Activated CD4-positive, alpha-beta memory T cell treated with anti-CD3 and anti-CD28 coated beads, Interleukin-2, amount 10 ng/mL, durations not matched to agents 7 days and 5 days (primary cell): Measurements from ENCODE around the gene NCOA5. TPM values are rescaled to one million over a fixed set of nuclear protein-coding genes. Genes with fewer than 3 reads are reported as not detected.
"Not testable (repeated sequence)": the region's sequence is repeated elsewhere in the genome, so short reads cannot be mapped to it uniquely, and the experiment has no call there.

Experiments used
- CTCF ChIA-PET: fragments of 350-600 bp; sonication (Branson Sonifier 250); formaldehyde crosslinking; loops from one replicate; lab custom pipeline; 2021; ENCODE audit warnings: antibody characterized with exemption, inconsistent platforms; lab: Charles Lee
- POLR2A ChIA-PET: fragments of 350-600 bp; sonication (Branson Sonifier 250); formaldehyde crosslinking; loops from one replicate; lab custom pipeline; 2021; ENCODE audit warnings: antibody characterized with exemption; lab: Charles Lee
- DNase-seq: peaks from one replicate; pipeline ENCODE4 v3.0.0-alpha.2; 2020
- H3K27ac Mint-ChIP-seq: one replicate; pipeline ENCODE4 v1.8.0; 2021; ENCODE audit warnings: mild to moderate bottlenecking, mixed read lengths
- H3K27me3 Mint-ChIP-seq: one replicate; pipeline ENCODE4 v1.8.0; 2021; ENCODE audit warnings: mixed read lengths
- H3K36me3 Mint-ChIP-seq: one replicate; pipeline ENCODE4 v1.8.0; 2021; ENCODE audit warnings: low read depth, mixed read lengths
- H3K4me1 Mint-ChIP-seq: one replicate; pipeline ENCODE4 v1.8.0; 2021; ENCODE audit warnings: mixed read lengths
- H3K4me3 Mint-ChIP-seq: one replicate; pipeline ENCODE4 v1.8.0; 2021; ENCODE audit warnings: mild to moderate bottlenecking, mixed read lengths
- H3K9me3 Mint-ChIP-seq: one replicate; pipeline ENCODE4 v1.8.0; 2021; ENCODE audit warnings: mixed read lengths
- total RNA-seq, 2 experiments: library from RNA; stranded (reverse); gene quantifications; one replicate each; pipeline ENCODE4 v1.2.3, GENCODE V29; 2021

Gene NCOA5
- total RNA-seq, 2 experiments from 2014 or later = 24.6 to 26.3 TPM

GRCh38 chr20:46114449-46114848, 24.7 kb upstream of the NCOA5 start:
- DNase-seq = no peak

GRCh38 chr20:46113113-46113470, 23.3 kb upstream of the NCOA5 start:
- no peak overlapping the region for H3K4me3 Mint-ChIP-seq
- POLR2A ChIA-PET = interaction anchor here (0.7 kb wide), 1 partner anchor 559 kb away, joined by 3 read pairs; no protein-coding TSS in a partner anchor
- no peaks in the 10 kb centered on the region for H3K9me3 Mint-ChIP-seq
- H3K27me3 Mint-ChIP-seq = peaks cover 50% of the 10 kb centered on the region
- H3K36me3 Mint-ChIP-seq = no peaks in the 10 kb centered on the region
- CTCF ChIA-PET = no interaction called here
- DNase-seq = no peak
- H3K27ac Mint-ChIP-seq = no peak overlapping the region
- peaks cover 23% of the 10 kb centered on the region for H3K4me1 Mint-ChIP-seq

More at GRCh38 chr20:46114449-46114848, 24.7 kb upstream of the NCOA5 start:
- no peaks in the 10 kb centered on the region for H3K36me3 Mint-ChIP-seq
- CTCF ChIA-PET = no interaction called here
- no peaks in the 10 kb centered on the region for H3K9me3 Mint-ChIP-seq
- H3K27ac Mint-ChIP-seq = no peak overlapping the region
- H3K4me3 Mint-ChIP-seq = no peak overlapping the region
- POLR2A ChIA-PET = no interaction called here
- H3K4me1 Mint-ChIP-seq = peaks cover 21% of the 10 kb centered on the region
- H3K27me3 Mint-ChIP-seq = peaks cover 42% of the 10 kb centered on the region

GRCh38 chr20:46112430-46113112, 22.8 kb upstream of the NCOA5 start:
- no peaks in the 10 kb centered on the region for H3K36me3 Mint-ChIP-seq
- CTCF ChIA-PET = no interaction called here

GRCh38 chr20:46111836-46112212, 22.1 kb upstream of the NCOA5 start:
- no peaks in the 10 kb centered on the region for H3K36me3 Mint-ChIP-seq
- no peak for DNase-seq
- H3K27ac Mint-ChIP-seq = no peak overlapping the region
- peaks cover 16% of the 10 kb centered on the region for H3K4me1 Mint-ChIP-seq
- no peaks in the 10 kb centered on the region for H3K9me3 Mint-ChIP-seq
- H3K27me3 Mint-ChIP-seq = peaks cover 53% of the 10 kb centered on the region
- CTCF ChIA-PET = no interaction called here
- no peak overlapping the region for H3K4me3 Mint-ChIP-seq
- POLR2A ChIA-PET = no interaction called here

More at GRCh38 chr20:46112430-46113112, 22.8 kb upstream of the NCOA5 start:
- no peaks in the 10 kb centered on the region for H3K9me3 Mint-ChIP-seq
- POLR2A ChIA-PET = interaction anchor here (0.7 kb wide), 1 partner anchor 560 kb away, joined by 3 read pairs; no protein-coding TSS in a partner anchor
- no peak overlapping the region for H3K27ac Mint-ChIP-seq
- DNase-seq = no peak
- peaks cover 46% of the 10 kb centered on the region for H3K27me3 Mint-ChIP-seq
- H3K4me3 Mint-ChIP-seq = no peak overlapping the region
- H3K4me1 Mint-ChIP-seq = peaks cover 18% of the 10 kb centered on the region

- Mint-ChIP-seq H3K4me3 (no peak overlapping the region), H3K27me3 (peaks cover 55% of the 10 kb centered on the region), H3K27ac (no peak overlapping the region), H3K9me3 (no peaks in the 10 kb centered on the region), H3K36me3 (no peaks in the 10 kb centered on the region), H3K4me1 (peaks cover 16% of the 10 kb centered on the region)
- no peak for DNase-seq
- ChIA-PET POLR2A (no interaction called here), CTCF (no interaction called here)
These were observed 21.5 kb upstream of the NCOA5 start for GRCh38 chr20:46111028-46111835.

- CTCF ChIA-PET = no interaction called here
- POLR2A ChIA-PET = no interaction called here
- Mint-ChIP-seq H3K27me3 (peaks cover 59% of the 10 kb centered on the region), H3K4me3 (no peak overlapping the region), H3K4me1 (peaks cover 13% of the 10 kb centered on the region), H3K9me3 (no peaks in the 10 kb centered on the region), H3K27ac (no peak overlapping the region), H3K36me3 (no peaks in the 10 kb centered on the region)
- no peak for DNase-seq
These were observed 19.2 kb upstream of the NCOA5 start for GRCh38 chr20:46108976-46109375.

GRCh38 chr20:46108435-46108841, 18.7 kb upstream of the NCOA5 start:
- no peaks in the 10 kb centered on the region for H3K9me3 Mint-ChIP-seq
- H3K4me1 Mint-ChIP-seq = peaks cover 13% of the 10 kb centered on the region
- DNase-seq = no peak
- POLR2A ChIA-PET = no interaction called here
- CTCF ChIA-PET = no interaction called here
- no peaks in the 10 kb centered on the region for H3K36me3 Mint-ChIP-seq
- H3K27me3 Mint-ChIP-seq = peaks cover 54% of the 10 kb centered on the region
- H3K4me3 Mint-ChIP-seq = no peak overlapping the region
- no peak overlapping the region for H3K27ac Mint-ChIP-seq

DNA sequence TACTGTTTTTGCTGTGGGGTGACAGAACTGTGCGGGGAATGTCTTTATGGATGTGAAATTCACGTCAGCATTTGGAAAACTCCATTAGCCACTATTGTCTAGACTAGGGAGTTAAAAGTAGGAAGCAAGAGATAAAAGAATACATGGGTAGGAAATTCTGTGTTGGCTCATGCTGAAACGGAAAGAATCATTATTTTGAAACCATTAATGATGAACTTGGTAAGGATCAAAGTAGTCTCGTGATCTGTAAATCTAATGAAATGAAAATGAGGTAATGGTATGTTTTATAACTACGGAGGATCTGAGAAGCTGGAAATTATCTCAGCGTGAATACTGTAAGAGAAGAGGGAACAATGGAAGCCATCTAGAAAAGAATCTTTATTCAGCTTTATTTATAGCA, 17.3 kb upstream of the NCOA5 start:
- DNase-seq = no peak
- no peak overlapping the region for H3K27ac Mint-ChIP-seq
- H3K4me3 Mint-ChIP-seq = no peak overlapping the region
- CTCF ChIA-PET = no interaction called here
- POLR2A ChIA-PET = no interaction called here
- no peaks in the 10 kb centered on the region for H3K36me3 Mint-ChIP-seq
- H3K4me1 Mint-ChIP-seq = peaks cover 13% of the 10 kb centered on the region
- H3K27me3 Mint-ChIP-seq = peaks cover 58% of the 10 kb centered on the region
- H3K9me3 Mint-ChIP-seq = no peaks in the 10 kb centered on the region

DNA sequence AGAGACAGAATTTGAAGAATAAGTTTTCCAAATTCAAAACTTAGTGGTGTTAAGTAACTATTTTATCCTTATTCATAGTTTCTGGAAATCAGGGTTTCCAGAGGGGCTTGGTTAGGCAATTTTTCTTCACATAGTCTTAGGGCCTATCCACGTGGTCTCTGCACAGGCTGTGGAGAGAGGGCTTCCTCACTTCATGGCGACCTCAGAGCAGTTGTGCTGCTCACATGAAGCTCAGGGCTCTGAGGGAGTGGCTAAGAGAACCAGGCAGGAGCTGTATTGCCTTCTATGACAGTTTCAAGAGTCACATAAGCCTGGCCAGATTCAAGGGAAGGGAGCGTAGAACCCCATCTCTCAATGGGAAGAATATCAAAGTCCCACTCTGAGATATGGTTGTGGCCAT, 14.5 kb upstream of the NCOA5 start:
- H3K9me3 Mint-ChIP-seq = no peaks in the 10 kb centered on the region
- no peak overlapping the region for H3K4me3 Mint-ChIP-seq
- ChIA-PET POLR2A (no interaction called here), CTCF (no interaction called here)
- no peaks in the 10 kb centered on the region for H3K36me3 Mint-ChIP-seq
- DNase-seq = no peak
- H3K4me1 Mint-ChIP-seq = peaks cover 4% of the 10 kb centered on the region
- peaks cover 60% of the 10 kb centered on the region for H3K27me3 Mint-ChIP-seq
- no peak overlapping the region for H3K27ac Mint-ChIP-seq

- POLR2A ChIA-PET = no interaction called here
- no peaks in the 10 kb centered on the region for H3K9me3 Mint-ChIP-seq
- no peaks in the 10 kb centered on the region for H3K36me3 Mint-ChIP-seq
- H3K27ac Mint-ChIP-seq = no peak overlapping the region
- H3K4me1 Mint-ChIP-seq = no peaks in the 10 kb centered on the region
- peaks cover 63% of the 10 kb centered on the region for H3K27me3 Mint-ChIP-seq
- no peak overlapping the region for H3K4me3 Mint-ChIP-seq
- no peak for DNase-seq
- CTCF ChIA-PET = no interaction called here
These were observed 13.2 kb upstream of the NCOA5 start for GRCh38 chr20:46102940-46103339.

- DNase-seq = no peak
- POLR2A ChIA-PET = no interaction called here
- Mint-ChIP-seq H3K4me3 (no peak overlapping the region), H3K27ac (no peak overlapping the region), H3K27me3 (peaks cover 58% of the 10 kb centered on the region), H3K4me1 (no peaks in the 10 kb centered on the region), H3K9me3 (no peaks in the 10 kb centered on the region), H3K36me3 (no peaks in the 10 kb centered on the region)
- CTCF ChIA-PET = interaction anchor here (0.6 kb wide), 1 partner anchor 235 kb away, joined by 3 read pairs; no protein-coding TSS in a partner anchor
These were observed 12.2 kb upstream of the NCOA5 start for GRCh38 chr20:46101957-46102356.

- no peak overlapping the region for H3K4me3 Mint-ChIP-seq
- H3K9me3 Mint-ChIP-seq = no peaks in the 10 kb centered on the region
- ChIA-PET CTCF (no interaction called here), POLR2A (no interaction called here)
- DNase-seq = no peak
- H3K27ac Mint-ChIP-seq = no peak overlapping the region
- no peaks in the 10 kb centered on the region for H3K36me3 Mint-ChIP-seq
- H3K4me1 Mint-ChIP-seq = no peaks in the 10 kb centered on the region
- H3K27me3 Mint-ChIP-seq = peaks cover 53% of the 10 kb centered on the region
These were observed 11.2 kb upstream of the NCOA5 start for GRCh38 chr20:46100988-46101387.

DNA sequence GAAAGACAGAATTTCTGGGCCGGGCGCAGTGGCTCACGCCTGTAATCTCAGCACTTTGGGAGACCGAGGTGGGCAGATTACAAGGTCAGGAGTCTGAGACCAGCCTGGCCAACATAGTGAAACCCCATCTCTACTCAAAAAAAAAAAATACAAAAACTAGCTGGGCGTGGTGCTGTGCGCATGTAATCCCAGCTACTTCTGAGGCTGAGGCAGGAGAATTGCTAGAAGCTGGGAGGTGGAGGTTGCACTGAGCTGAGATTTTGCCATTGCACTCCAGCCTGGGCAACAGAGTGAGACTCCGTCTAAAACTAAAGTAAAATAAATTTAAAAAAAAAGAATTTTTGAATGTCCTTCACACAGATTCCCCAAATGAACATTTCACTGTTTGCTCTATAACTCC, 10.7 kb upstream of the NCOA5 start:
- CTCF ChIA-PET = interaction anchor here (1.4 kb wide), 1 partner anchor 78 kb away, joined by 3 read pairs; no protein-coding TSS in a partner anchor
- H3K9me3 Mint-ChIP-seq, H3K4me1 Mint-ChIP-seq, H3K36me3 Mint-ChIP-seq, H3K4me3 Mint-ChIP-seq, DNase-seq, POLR2A ChIA-PET, H3K27ac Mint-ChIP-seq: not testable (repeated sequence)
- H3K27me3 Mint-ChIP-seq = peaks cover 53% of the 10 kb centered on the region
